Measurements from ENCODE around the gene PROB1.
"Not testable (repeated sequence)": the region's sequence is repeated elsewhere in the genome, so short reads cannot be mapped to it uniquely, and the experiment has no call there.

PROB1 gene

DNA sequence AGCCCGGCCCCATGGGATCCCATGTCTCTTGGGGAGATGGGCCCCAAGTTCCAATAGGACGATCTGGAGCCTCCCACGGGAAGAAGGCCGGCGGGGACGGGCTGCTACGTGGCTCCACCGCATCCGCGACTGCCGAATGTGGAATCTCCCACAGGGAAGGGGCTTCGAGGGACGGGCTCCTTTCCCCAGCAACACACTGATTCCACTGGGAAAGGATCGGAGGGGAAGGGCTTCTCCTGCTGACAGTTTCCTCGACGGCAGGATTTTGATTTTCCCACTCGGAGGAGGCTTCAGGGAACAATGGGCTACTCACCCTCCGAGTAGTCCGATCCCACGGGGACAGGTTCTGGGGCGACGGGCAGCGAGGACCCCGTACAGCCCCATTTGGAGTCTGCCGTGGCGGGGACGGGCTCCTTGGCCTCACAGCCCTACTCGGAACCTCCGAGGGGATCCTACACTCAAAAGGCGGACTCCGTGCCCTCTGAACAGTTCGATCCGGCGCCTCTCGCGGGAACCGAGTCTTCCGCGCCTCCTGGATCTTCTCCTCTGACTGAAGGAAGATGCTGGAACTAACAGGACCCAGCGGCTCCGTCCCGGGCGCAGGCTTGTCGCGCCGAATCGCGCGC lies 1.3 kb downstream of the PROB1 start:
- DNase-seq (ENCODE audit: low read depth, low spot score) = no peak

DNA sequence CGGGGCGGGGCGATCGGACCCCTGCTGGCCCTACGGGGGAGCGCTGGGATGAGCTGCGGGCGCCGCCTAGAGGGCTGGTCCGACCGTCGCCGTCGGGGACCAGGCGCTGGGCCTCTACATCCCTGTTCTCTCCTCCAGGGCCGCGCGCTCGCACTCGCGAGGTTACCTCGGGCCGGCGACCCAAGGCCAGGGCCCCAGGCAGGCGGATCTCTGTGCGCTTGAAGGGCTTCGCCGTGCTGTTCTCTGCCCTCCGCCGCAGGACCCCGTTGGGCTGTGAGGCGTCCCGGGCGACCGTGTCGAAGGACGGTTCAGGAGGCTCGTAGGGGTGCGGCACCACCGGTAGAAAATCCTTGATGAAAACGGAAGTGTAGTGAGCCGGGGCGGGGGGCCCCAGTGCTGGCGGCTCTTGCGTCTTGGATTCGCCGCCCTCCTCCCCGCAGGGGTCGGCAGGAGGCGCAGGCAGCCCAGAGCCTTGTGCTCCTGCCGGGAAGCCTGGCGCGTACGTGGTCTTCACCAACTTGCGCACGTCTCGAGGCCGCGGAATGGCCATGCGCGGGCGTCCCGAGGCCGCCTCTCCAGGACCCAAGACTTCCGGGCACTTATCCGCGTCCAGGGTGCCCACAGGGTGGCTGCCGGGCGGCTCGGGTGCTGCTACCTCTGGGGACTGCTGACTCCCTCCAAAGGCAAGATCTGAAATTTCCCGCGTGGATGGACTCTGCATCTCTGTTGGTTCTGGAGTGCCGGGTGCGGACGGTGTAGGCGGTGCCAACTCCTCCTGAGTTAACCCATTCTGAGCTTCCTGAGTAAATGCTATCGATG lies 2.0 kb downstream of the PROB1 start:
- peak; percentile 47 for DNase-seq (ENCODE audit: low read depth, low spot score)

DNA sequence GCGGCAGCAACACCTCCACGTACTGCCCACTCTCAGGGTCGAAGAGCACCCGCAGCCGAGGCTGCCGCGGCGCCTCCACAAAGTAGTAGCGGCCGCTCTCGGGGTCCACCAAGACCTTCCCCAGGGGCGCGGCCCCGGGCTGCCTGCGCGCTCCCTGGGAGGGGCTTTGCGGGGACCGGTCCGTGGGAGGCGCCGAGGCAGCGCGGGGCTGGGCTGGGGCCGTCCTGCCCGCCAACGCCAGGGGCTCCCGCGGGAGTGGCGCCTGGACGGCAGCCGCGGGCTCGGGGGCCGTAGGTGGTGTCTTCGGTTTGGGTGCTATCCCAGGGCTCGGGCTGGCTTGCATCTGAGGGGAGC lies 2.6 kb downstream of the PROB1 start:
- DNase-seq (ENCODE audit: low read depth, low spot score) = no peak

DNA sequence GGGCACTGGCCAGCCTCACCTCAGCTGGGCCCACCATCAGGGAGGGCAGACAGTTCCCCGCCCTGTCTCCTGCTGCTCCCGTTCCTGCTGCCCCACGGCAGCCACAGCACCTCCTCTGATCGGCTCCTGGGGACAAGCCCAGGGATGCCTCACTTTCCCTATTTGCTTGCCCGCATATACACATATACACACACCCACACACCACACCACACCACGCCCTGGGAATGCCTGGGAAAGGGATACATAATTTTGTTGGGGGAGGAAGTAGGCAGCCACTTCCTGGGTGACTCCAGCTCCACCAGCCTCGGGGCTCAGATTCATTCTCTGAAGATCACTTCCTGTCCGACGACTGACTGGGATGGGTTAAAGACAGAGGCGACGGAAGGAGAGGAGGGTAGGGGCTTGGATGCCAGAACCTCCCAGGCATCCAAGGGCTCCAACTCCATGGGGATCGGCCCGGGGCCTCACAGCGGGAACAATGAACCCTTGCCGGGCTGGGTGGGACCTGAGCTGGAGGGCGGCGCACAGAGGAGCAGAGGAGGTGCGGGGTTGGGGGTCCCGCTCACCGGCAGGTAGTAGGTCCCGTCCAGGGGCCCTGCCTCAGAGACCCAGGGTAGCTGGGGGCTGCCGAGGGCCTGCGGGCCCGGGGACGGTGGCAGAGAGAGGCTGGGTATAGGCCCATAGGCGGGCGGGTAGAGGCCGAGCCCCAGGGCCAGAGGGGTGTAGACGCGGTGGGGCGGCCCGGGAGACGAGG lies 3.2 kb downstream of the PROB1 start:
- DNase-seq (ENCODE audit: low read depth, low spot score) = no peak

DNA sequence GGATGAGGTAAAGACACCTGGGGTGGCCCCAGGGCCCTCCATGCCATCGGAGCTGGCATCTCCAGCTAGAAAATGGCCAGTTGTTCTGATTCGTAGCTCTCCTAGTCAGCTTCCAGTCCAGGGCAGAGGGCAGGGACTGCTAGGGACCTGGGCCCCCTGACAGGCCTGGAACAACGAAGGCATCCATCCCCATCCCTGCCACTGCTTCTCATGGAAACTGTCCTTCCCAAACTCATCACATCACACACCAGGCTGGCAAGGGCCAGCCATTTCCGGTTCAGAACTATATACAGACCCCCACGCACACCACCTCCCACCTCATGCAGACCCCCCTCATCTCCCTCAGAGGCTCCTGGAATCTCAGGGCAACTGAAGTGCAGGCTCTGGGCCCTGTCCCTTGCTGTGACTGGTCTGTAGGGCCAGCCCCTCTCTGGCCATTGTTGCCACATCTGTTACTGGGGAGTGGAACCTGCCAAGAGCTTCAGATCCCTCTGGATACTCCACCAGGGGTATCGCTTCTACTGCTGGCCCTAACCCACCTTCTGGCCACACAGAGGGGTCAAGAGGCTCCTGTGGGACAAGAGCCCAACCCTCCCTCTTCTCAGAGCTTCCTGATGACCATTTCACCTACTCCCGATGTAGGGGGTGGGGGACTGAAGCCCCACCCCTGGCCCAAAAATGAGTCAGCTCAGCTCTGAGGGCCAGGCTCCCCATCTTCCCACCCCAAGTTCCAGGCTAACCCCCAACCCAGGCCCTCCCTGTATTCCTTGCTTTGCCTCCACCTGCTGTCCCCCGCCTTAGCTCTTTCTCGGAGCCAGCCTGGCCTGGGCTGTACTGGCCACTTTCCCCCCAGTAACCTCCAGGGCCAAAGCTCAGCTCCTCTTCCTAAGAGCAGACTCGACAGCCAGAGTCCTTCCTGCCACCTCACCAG lies 4.0 kb downstream of the PROB1 start:
- no peak for DNase-seq (ENCODE audit: low read depth, low spot score)

DNA sequence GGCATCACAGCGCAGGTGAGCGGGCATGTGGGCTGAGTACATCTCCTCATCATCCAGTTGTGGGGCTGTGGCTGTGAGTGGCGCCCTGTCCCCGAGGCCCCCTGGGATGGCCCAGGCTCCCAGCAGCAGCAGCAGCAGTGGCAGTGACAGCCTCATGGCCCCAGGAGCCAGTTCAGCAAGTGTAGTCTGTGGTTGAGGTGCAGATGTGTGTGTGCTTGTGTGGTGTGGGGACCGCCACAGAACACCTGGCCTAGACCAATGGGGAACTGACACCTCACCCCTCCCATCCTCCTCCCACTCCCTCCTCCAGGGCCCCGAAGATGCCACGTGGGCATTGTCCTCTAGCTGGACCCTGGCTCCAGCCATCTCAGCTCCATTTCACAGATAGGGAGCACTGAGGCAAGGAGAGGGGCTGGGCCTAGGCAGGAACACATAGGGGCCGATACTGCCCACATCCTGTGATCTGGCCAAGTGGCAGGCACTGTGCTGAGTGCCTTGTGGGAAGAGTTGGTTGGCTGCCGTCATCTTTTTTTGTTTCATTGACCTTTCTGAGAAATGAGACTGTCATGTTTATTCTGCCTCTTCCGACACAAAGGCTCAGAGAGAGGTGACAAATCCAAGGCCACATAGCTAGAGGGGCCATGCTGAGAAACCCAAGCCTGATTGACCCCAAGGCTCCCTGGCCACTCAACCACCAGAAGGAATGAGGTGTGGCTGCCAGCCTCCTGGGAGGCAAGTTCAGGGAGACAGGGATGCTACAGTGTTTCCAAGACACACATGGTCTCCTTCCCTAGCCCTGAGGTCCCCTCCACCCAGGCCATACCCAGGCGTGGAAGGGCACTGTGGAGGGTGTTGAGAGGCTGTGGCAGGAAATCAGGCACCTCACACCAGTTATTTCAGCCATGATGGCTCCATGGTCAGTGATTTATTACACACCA lies 4.9 kb downstream of the PROB1 start, which contains the start of gene MZB1:
Gene MZB1, minus strand, starts transcription at position 213 of the 938 bp plus-strand sequence. Its CDS starts 57 bp downstream, at position 156.
- no peak for DNase-seq (ENCODE audit: low read depth, low spot score)

DNA sequence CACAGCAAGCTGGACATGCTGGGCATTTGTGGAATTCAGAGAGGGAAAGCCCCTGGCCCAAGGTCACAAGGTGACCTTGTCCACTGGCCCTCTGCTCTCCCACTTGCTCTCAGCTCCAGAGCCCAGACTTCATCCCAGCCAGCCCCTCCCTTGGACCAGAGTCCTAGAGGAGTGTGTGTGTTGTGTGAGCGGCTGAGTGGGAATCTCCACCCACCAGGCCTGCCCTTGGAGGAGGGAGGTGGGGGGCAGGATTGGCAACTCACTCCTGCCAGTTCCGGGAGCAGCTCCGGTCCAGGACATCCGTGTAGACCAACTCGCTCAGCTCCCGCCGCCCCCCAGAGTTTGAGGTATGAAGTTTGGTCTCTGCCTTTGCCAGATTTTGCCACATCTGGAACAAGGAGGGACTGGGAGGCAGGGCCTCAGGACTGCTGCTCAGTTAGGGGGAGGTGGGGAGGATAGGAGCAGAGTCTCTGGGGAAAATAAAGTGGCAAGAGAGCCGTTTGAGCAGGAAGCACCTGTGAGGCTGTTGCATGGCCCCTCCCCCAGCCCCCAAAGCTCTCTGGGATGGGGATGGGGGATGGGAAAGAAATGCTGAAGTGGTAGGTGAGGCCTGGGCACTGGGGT lies 6.6 kb downstream of the PROB1 start:
- DNase-seq (ENCODE audit: low read depth, low spot score) = no peak

DNA sequence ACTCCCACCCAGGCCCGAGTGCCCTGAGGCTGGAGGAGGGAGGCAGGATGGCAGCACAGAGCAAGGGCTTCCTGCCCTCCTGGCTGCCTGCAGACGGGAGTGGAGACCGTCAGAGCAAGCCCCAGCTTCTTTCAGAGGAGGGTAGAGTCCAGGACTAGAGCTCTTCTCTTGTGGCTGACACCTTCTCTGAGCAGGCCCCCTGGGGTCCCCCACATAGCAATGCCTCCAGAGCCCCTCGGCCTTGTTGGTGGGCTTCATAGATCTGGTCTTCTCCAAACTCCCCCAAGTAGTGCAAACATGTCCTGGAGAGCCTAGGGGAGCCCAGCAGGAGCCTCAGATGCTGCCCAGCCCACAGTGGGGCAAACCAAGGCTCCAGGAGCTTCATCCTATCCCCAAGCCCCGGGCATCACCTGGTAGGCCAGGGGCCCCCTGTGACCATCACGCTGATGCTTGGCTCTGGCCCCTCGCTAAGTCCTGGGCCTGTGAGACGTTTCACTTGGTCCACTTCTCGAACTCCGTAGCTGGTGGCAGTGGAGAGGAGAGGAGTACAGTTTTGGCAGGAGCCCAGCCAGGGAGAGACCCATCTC lies 7.2 kb downstream of the PROB1 start:
- DNase-seq (ENCODE audit: low read depth, low spot score) = no peak

DNA sequence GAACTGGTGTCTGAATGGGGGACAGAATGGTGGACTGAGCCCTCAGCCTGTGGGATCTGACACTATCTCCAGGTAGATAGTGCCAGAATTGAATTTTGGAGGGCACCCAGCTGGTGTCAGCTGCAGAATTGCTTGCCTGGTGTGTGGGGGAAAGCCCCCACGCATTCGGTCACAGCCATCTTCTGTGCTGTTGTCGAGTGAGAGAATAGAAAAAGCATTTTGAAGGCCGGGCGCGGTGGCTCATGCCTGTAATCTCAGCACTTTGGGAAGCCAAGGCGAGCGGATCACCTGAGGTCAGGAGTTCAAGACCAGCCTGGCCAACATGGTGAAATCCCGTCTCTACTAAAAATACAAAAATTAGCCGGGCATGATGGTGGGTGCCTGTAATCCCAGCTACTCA lies 7.9 kb downstream of the PROB1 start:
- DNase-seq (ENCODE audit: low read depth, low spot score) = not testable (repeated sequence)

DNA sequence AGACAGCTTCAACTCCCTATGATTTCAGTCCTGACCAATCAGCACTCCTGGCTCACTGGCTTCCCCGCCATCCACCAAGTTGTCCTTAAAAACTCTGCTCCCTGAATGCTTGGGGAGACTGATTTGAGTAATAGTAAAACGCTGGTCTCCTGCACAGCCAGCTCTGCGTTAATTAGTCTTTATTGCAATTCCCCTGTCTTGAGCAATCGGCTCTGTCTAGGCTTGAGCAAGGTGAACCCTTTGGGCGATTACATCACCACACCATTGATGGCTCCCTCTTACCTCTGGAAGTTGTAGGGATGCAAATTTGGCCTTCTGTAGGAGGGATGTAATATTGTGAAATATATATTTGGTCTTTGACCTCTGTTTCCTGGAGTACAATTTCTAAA lies 8.9 kb downstream of the PROB1 start:
- DNase-seq (ENCODE audit: low read depth, low spot score) = no peak

DNA sequence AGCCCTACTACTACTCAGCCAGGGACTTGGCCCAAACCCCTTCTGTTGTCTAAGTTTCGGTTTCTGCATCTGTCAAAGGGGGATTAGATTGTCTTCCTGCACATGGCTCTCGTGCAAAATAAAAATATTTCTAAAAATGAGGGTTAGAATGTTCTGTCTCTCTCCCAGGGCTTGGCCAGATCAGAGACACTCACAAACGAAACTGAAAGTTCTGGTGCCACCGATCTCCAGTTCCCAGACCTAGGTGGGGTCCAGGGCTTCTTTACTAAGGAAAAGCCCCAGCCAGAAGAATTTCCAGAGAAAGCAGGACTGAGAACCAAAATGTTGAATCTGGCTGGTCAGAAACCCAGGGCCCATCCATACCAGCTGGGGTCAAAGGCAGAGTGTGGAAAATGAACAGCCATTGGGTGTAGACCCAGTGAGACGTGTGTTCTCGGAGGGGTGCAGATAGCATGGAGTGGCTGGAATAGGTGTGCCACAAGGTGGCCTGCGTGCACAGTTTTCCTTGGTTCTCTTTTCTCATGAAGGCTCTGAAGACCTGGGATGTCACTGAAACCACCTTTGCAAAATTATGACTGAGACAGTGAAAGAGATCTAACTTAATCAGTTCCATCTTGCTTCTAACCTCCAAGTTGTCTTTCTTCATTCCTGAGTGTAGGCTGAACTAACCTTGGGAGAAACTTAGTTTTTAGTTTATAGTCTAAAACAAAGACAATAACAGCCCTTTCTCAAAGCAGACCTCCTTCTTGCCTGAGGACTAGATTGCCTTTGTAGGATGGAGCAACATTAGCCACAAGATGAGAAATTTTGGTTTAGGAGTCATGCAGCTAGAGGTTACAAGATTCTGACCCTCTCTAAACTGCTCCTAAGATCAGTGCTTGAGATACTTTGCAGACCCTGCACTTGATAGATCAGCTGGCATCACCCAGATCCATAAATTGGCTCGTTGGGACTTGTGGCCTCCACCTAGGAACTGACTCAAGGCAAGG lies 9.5 kb downstream of the PROB1 start:
- no peak for DNase-seq (ENCODE audit: low read depth, low spot score)

DNA sequence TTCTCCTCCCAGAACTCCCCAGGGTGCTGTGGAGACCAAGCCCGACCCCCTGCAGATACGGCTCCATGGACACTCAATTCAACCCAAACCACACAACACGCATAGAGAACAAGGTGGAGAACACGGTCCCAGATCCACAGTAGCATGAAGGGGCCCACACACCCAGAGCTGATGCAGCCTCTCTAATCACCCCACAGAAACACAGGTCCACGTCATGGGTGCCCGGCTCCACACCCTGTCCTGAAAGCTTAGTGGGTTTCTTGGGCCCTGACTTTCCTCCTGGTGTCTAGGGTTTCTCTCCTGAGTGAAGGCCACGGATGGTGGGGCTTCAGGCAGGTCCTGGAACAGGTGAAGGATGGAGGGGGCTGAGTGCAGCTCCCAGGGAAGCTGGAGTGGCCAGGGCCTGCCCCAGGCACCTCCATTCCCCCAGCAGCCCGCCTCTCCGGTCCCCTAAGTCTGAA lies 10.3 kb downstream of the PROB1 start:
- no peak for DNase-seq (ENCODE audit: low read depth, low spot score)

DNA sequence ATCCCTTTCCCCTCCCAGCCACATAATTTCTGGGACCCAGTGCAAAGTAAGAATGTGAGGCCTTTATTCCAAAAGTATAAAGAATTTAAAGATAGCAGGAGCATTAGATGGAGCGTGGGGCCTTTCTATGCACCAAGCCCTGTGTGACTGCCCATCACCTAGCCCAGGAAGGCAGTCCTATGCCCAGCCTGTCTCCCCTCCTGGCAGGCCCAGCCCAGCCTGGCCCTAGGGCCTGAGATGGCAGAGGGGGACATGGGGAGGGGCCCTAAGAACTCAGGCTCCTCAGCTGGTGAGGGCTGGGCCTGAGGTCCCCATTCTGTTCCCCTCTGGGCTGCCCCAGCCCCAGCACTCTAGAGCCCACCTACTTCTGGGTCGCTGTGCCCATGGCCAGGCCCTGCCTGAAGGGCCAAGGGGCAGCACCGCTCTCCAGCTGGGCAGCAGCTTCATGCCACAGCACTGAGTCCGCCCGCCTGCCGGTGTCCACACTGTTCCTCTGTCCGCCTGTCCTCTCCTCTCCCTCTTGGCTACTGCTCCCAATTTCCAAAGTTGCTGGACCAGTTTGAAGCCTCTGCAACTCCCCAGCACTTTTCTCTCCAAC lies 10.8 kb downstream of the PROB1 start:
- no peak for DNase-seq (ENCODE audit: low read depth, low spot score)

DNA sequence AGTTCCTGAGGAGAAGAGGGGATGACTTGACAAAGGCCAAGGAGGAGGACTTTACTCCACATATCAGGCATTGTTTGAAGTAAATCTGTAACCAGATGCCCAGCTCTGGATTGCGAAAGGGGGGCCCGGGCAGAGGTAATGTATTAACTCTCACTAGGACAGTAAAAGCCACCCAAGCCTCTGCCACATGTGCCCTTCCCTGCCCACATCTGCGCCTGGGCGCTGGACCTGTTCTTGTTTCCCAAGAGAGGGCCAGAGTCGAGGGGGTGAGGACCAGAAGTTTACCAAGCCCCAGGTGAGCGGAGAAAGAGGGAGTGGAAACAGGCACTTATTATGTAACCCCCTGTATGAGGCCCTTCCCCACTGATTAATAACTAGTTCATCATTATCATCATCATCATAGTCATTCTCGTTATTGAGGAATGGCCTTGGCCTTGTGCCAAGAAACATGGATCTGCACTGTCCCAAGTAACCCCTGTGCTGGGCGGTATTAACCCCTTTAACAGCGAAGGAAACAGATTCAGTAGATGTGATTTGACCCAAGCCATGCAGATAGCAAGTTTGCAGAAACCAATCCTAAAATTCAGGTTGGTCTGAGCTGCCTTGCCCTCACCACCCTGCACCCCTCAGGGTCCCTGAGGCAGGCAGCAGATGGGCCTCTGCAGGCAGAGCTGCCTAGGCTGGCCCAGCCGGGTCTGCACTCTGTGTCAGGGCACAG lies 11.5 kb downstream of the PROB1 start, which contains the start of gene SLC23A1:
Gene SLC23A1, minus strand, starts transcription at position 23 of the 718 bp plus-strand sequence. CDS start 44 bp downstream, outside the sequence.
- DNase-seq (ENCODE audit: low read depth, low spot score) = no peak

DNA sequence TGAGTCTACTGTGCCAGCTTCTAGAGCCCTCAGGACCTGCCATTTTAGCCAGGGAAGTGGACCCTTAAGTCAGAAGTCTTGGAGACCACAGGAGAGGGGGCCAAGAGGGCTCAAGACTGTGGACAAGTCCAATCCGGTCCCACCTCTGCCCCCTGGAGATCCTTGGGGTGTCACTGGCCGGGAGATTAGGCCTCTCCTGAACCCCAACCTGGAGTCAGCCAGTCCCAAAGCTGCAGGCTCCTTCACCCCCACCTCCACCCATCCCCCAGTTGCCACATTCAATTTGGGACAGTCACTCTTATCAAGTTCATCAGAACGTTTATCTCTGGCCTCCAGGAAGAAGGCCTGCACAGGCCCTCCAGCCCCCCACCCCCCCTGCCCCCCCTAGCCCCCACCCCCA lies 12.1 kb downstream of the PROB1 start:
- DNase-seq (ENCODE audit: low read depth, low spot score) = no peak

DNA sequence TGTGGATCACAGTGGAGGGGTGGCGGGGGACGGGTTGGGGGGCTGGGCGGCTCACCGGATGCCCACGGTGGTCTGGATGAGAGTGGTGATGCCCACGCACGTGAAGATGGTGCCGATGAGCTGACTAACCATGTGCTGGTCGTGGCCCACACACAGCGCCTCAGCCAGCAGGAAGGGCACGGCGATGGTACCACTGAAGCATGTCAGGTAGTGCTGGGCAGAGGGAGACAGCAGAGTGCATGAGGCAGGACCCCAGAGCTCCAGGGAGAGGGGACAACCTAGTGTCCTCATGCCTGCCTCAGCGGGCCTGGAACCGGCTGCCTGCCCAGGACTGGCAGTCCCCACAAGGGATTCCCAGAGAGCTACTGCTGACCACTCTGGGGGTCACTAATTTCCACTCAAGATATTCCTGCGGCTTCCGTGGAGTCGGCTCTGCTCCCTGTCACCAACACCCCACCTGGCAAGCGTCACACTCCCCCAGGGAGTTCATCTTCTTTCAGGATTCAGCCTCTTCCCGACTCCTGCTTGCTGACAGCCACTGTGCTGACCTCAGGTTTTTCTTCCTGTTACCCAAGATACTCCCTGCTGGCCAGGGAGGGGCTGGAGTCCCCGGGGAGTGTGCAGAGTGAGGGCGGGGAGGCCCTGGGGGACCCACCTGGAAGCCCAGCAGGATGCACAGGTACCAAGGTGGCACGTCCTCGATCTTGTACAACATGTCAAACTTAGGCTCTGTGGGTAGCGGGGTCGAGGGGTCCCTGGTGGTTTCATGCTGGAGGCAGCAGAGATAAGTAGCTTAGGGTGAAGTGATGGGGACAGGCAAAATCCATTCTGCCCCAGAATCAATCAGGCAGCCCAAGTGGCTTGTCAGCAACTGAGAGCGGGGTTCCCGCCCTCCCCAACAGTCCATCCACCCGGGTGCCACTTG lies 12.8 kb downstream of the PROB1 start:
- DNase-seq (ENCODE audit: low read depth, low spot score) = no peak

All from activated naive CD8-positive, alpha-beta T cell treated with anti-CD3 and anti-CD28 coated beads, Interleukin-2, amount 50 U/mL, for 16 hours (primary cell).